Loucy (cell line): ENCODE results near the gene HOXC5.

Experiments
- EZH2phosphoT487 ChIP-seq: fragments of 200-600 bp; IDR thresholded peaks from 2 replicates; pipeline ENCODE4 v1.6.1; 2018; ENCODE audit warnings: antibody characterized with exemption, mild to moderate bottlenecking, moderate library complexity, borderline replicate concordance
- TF ChIP-seq, protein P1 (sequence below): fragments of 200-600 bp; sonication (generic); conservative IDR thresholded peaks from 2 replicates; pipeline ENCODE4 v1.5.1; 2014; ENCODE audit warnings: mild to moderate bottlenecking, antibody characterized with exemption, low read length

DNA sequence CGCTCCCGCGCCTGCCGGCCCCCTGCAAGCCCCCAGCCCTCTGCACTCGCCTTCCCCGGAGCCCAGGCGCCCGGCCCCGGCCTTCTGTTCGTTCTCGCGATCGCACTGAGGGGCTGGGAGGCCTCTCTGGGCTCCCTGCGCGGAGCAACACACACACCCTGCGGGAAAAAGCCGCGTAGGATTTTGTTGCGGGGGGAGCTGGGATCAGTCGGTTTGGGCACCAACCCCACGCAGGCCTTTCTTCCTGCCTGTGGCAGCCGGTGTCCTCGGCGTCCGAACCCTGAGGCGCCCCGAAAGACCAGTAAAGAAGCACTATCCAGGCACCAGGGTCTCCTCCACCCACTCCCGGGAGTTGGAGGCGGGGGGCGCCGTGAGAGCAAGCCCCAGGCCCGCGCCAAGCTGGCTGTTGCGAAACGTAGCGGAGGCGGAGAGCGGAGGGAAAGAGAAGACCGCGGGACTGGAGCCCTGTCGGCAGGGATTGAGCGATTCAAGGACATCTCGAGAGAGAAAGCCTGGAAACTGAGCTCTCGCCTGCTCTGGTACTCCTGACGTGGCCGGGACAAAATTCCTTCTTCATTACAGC, 1.9 kb upstream of the HOXC5 start:
- TF ChIP-seq, protein P1, sequence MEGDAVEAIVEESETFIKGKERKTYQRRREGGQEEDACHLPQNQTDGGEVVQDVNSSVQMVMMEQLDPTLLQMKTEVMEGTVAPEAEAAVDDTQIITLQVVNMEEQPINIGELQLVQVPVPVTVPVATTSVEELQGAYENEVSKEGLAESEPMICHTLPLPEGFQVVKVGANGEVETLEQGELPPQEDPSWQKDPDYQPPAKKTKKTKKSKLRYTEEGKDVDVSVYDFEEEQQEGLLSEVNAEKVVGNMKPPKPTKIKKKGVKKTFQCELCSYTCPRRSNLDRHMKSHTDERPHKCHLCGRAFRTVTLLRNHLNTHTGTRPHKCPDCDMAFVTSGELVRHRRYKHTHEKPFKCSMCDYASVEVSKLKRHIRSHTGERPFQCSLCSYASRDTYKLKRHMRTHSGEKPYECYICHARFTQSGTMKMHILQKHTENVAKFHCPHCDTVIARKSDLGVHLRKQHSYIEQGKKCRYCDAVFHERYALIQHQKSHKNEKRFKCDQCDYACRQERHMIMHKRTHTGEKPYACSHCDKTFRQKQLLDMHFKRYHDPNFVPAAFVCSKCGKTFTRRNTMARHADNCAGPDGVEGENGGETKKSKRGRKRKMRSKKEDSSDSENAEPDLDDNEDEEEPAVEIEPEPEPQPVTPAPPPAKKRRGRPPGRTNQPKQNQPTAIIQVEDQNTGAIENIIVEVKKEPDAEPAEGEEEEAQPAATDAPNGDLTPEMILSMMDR: no peak
- TF ChIP-seq EZH2phosphoT487: no peak
